GM18868 (cell line): ENCODE measurements around the gene SIPA1L2.

ENCODE experiments used
- ATAC-seq: cut with Tn5 transposase; IDR thresholded peaks from one replicate; pipeline ENCODE4 v1.9.1; 2021; ENCODE audit warnings: mild to moderate bottlenecking, moderate library complexity; ENCODE audit not compliant: unreplicated experiment

Gene SIPA1L2

GRCh38 chr1:232650418-232650817 is 20.5 kb upstream of the SIPA1L2 start:
- ATAC-seq: no peak

- no peak for ATAC-seq
Measured at GRCh38 chr1:232648316-232648715, 18.4 kb upstream of the SIPA1L2 start.

- ATAC-seq: no peak
Measured at GRCh38 chr1:232644209-232644608, 14.3 kb upstream of the SIPA1L2 start.

- ATAC-seq: no peak
Measured at GRCh38 chr1:232643251-232643650, 13.3 kb upstream of the SIPA1L2 start.

- ATAC-seq: no peak
Measured at GRCh38 chr1:232641507-232641906, 11.6 kb upstream of the SIPA1L2 start.

- ATAC-seq: no peak
Measured at GRCh38 chr1:232636799-232637198, 6.9 kb upstream of the SIPA1L2 start.

GRCh38 chr1:232635778-232636356 is 5.9 kb upstream of the SIPA1L2 start:
- ATAC-seq: peak; percentile 80

- ATAC-seq: no peak
Measured at GRCh38 chr1:232635279-232635678, 5.3 kb upstream of the SIPA1L2 start.

- ATAC-seq: no peak
Measured at GRCh38 chr1:232634096-232634495, 4.2 kb upstream of the SIPA1L2 start.

- no peak for ATAC-seq
Measured at GRCh38 chr1:232630894-232631195, 912 bp upstream of the SIPA1L2 start.

GRCh38 chr1:232629250-232630046 is 485 bp downstream of the SIPA1L2 start:
- ATAC-seq: peak; percentile 37

GRCh38 chr1:232628335-232629249 is 1.3 kb downstream of the SIPA1L2 start:
- ATAC-seq: no peak

- ATAC-seq: no peak
Measured at GRCh38 chr1:232627645-232628334, 2.1 kb downstream of the SIPA1L2 start.

GRCh38 chr1:232627171-232627570 is 2.8 kb downstream of the SIPA1L2 start:
- no peak for ATAC-seq

GRCh38 chr1:232626452-232626851 is 3.5 kb downstream of the SIPA1L2 start:
- ATAC-seq: no peak

GRCh38 chr1:232625319-232625868 is 4.5 kb downstream of the SIPA1L2 start:
- ATAC-seq: no peak

GRCh38 chr1:232624546-232625281 is 5.2 kb downstream of the SIPA1L2 start:
- ATAC-seq: no peak

- no peak for ATAC-seq
Measured at GRCh38 chr1:232622981-232623380, 7.0 kb downstream of the SIPA1L2 start.

- ATAC-seq: no peak
Measured at GRCh38 chr1:232622378-232622777, 7.6 kb downstream of the SIPA1L2 start.

- no peak for ATAC-seq
Measured at GRCh38 chr1:232621050-232621449, 8.9 kb downstream of the SIPA1L2 start.
